NCI-H1417 treated with DMSO at 0.1 percent for 48 hours (cell line): ENCODE measurements around the gene ACSL3.
"Not testable (repeated sequence)": the region's sequence is repeated elsewhere in the genome, so short reads cannot be mapped to it uniquely, and the experiment has no call there.

Source experiments
- DNase-seq: peaks from one replicate; lab custom pipeline; 2025; lab: John Stamatoyannopoulos, UW

ACSL3 gene

GRCh38 chr2:222854773-222855700 is 5.8 kb upstream of the ACSL3 start:
- DNase-seq: no peak

DNA sequence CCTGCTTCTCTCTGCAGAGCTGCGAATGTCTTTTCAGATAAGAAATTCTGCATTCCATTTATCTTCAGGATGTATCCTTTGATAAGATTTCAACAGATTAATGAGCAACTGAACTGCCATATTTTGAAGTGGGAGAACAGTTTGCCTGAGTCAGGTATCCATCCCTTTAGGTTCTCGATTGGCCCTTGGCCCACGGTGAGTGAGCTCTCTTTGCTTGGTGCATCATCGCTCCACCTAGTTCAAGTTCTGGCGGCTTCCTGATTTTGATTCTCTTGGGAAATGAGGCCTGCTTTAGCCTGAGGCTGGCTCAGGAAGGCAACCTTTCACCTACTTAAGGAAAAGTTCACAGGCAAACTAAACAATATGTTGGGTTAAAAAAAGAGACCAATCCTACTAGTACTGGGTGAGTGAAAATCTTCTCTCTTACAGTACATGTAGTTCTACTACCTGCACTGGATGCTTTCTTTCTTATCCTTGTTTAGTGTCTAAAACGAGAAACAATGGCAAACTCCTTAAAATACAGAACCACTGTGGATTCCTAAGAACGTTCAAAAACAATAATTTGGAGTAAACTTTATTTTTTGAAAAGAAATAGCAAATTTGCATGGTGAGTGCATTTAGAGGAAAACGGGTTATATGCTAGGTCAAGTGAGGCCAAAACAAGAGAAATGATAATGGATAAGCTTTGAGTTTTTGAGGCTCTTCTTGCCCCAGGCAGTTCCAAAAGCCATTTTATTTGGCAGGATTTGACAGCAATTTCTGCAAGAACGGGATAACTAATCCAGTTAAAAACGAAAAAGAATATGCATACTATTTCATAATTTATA is 837 bp upstream of the ACSL3 start:
- DNase-seq: no peak

DNA sequence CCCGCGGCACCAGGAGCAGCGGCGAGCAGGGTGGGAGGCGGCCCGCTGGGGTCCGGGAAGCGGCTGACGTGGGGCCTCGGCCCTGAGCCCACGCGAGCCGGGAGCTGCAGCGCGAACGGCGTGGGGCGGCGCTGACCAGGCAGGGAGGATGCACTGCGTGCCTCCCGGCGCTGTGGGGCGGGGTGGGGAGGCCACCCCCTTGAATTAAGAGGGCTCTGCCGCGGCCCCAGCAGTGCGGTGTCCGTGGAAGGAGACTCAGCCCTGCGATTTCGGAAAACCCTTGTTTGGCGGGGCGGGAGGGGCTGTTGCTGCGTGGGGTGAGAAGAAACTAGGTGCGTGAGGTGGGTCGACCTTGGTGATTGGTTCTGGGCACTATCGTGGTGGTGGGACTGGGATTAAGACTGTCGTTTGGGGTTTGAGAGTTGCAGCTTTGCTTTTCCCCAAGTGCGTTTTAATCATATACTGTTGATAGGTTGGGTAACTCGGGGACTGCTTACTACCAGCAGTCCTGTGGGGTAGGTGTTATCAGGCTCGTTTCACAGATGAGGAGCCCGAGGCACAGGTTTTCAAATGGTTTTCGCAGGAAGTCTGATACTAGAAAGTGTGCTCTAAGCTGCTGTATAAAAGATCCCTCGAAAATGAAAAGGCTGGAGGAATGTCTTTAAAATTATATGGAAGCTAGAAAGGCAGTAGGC is 722 bp downstream of the ACSL3 start:
- DNase-seq: no peak

DNA sequence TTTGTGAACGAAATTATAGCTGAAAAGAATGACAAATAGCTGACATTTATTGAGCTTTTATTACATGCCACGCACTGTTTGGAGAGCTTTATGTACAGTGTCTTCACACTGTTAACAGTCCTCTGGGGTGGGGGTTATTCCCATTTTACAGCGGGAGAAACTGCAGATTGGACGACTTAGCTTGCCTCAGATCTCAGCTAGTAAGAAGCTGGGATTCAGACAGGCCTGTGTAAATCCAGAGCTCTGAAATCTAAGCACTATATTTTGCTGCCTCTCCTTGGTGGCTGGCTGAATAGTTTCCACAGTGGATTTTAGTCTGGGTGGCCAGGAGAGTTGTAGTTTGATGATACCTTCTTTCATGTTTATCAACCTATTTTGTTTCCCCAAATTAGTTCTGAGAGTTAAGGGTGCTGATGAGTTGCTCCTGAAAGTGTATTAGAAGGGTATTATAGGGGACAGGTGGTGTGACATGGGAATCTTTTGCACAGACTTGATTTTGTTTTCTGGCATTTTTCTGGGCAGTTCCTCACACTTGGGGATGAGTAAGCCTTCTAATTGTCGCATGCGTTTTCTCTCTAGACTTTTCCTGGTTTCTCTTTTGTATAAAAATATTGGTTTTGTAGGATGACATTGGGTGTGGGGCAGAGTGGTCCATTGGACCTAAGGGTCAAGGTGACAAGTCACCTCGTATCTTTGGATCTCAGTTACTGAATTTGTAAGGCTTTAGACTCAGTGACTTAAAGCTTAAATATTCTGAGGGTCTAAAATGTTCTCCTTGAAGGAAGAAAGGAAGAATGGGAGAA is 1.5 kb downstream of the ACSL3 start:
- no peak for DNase-seq

GRCh38 chr2:222862909-222863544 is 2.2 kb downstream of the ACSL3 start:
- DNase-seq: no peak

DNA sequence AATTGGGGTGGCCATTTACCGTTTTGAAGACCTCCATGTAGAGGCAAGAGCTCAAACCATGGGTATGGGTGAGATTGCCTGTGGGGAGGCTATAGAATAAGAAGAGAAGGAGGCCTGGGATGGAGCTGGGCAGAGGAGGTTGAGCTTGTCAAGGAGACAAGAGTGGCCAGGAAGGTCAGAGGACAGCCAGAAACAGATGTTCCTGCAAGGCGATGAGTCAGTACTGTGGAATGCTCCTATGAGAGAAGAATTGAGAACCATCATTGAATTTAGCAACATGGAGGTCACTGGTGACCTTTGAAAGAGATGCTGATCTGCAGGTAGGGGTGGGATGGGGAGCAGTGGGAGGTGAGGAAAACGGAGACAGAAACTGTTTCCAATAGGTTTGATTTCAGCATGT is 3.5 kb downstream of the ACSL3 start:
- DNase-seq: no peak

- no peak for DNase-seq
Observed at GRCh38 chr2:222865301-222865700, 4.5 kb downstream of the ACSL3 start.

DNA sequence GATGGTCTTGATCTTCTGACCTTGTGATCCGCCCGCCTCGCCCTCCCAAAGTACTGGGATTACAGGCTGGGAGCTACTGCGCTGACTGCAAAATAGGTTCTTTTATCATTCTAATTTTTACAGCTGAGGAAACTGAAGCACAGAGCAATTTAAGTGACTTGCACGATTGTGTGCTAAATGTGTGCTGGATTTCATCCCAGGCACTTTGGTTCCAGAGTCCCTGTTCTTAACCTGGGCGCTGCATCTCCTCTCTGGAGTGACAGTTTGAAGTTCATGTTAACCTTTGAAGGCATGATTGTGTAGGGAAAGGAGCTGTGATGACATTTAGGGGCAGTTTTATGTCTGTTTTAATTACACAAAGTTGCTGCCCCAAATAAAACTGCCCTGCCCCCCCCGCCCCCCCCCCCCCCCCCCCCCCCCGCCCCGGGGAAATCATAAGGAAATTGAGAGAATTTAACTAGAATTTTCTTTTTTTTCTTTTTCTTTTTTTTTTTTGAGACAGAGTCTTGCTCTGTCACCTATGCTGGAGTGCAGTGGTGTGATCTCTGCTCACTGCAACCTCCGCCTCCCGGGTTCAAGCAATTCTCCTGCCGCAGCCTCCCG is 5.6 kb downstream of the ACSL3 start:
- no peak for DNase-seq

DNA sequence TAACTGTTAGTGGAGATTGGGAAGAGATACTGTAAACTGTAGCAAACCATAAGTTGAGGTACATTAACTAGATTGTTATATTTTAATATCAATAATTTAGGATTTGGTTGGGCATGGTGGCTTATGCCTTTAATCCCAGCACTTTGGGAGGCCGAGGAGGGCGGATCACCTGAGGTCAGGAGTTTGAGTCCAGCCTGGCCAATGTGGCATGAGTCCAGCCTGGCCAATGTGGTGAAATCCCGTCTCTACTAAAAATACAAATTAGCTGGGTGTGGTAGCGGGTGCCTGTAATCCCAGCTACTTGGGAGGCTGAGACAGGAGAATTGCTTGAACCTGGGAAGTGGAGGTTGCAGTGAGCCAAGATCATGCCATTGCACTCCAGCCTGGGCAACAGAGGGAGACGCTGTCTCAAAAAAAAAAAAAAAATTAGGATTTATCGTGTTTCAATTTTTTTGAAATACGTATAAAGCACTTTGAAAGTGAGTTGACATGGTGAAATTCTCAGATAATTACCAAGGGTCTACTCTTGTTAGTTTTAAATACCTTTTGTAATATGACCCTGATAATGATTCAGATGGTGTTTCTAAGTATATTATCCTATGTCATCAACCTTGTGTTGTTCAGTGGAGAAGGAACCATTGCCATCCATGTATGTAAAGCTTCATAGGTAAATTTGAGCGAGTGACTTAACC is 7.9 kb downstream of the ACSL3 start:
- DNase-seq: not testable (repeated sequence)

- DNase-seq: no peak
Observed at GRCh38 chr2:222869252-222869560, 8.4 kb downstream of the ACSL3 start.

- DNase-seq: no peak
Observed at GRCh38 chr2:222871291-222871690, 10.5 kb downstream of the ACSL3 start.

- no peak for DNase-seq
Observed at GRCh38 chr2:222872551-222872950, 11.7 kb downstream of the ACSL3 start.

DNA sequence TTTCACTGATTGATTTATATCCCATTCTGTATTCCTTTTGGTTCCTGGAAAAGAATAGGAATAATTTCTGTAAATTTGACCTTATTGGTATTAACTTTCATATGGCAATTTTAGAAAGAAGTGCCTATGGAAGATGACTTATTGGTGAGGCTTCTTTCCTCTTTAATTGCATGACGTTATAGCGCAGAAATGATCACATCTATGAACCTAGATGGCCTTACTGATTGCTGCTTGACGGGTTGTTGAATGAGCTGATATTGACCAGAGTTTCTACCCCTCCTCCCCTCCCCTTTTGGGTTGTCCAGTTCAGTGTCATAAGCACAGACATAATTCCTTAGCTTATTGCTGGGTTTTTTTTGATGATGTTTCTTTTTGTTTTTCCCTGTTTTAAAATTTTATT is 14.6 kb downstream of the ACSL3 start:
- DNase-seq: no peak

DNA sequence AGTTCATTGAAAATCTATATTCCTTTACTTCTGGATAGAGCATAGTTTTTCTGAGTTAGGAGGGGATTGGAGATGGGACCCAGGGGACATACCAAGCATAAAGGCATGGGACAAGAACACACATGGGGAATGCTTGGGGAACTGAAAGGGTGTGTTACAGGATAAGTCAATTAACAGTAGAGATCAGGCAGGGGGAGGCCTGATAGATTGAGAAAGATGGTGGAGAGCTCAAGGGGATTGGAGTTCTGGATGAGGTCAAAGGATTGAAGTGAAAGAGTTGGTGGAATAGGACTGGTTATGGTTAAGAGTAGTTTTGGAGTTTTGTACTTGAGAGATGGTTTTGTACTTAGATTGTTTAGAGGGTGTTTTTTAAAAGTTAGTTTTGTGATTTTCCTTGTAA is 16.1 kb downstream of the ACSL3 start:
- DNase-seq: no peak

GRCh38 chr2:222877556-222878300 is 16.9 kb downstream of the ACSL3 start:
- DNase-seq: no peak

DNA sequence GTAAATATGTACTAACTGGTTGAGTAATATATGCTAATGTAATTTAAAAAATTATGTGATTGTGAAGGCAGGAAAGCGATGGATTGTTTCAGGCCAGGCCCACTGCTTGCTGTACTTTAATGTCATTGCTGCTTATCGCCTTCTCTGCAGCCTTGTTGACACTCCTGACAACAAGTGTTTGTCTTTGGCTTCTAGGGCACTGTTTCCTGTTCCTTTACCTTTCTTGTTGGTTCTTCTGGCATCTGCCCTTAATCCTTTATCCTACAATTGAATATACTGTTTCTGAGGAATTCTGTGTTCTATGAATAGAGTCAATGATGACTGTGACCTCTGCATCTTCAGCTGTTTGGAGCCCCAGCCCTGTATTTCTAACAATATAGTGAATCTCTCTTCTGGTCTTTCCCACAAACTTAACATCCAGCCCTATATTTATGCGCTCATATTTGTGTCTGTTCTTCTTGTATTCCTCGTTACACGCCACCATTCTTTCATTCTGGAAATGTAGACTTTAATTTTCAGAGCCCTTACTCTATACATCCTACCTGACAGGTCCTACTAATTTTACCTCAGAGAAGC is 17.6 kb downstream of the ACSL3 start:
- DNase-seq: no peak

DNA sequence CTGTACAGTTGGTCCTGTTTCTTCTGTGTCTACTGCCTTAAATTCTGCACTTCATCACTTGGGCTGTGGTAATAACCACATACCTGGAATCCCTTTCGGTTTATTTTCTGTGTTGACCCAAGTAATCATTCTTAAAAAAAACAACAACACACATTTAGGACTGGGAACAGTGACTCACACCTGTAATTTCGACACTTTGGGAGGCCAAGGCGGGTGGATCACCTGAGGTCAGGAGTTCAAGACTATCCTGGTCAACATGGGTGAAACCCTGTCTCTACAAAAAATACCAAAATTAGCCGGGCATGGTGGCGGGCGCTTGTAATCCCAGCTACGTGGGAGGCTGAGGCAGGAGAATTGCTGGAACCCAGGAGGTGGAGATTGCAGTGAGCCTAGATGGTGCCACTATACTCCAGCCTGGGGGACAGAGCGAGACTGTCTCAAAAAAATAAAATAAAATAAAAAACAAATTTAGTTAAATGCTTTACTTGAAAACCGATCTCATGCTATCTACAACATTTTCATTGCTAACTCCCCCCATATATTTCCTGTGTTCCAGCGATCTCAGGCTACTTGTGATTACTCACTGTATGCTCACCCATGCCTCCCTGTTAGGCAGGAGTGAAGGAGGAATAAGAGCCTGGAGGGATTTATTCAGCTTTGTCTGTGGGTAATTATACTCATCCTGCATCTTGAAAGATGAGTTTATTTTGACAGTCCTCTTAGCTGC is 18.2 kb downstream of the ACSL3 start:
- DNase-seq: no peak

DNA sequence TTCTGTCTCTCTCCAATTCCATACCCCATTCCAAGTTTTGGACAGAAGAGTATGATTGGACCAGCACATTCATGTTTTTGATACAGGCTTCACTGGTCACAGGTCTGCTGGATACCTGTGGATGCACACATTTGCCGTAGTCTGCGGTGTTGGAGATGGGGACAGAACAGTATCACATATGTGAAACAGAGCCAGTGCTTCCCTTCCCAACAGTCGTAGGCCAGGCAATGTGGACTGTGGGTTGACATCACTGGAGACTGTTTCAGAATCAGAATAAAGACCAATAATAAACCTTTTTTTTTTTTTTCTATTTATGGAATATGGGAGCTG is 18.7 kb downstream of the ACSL3 start:
- no peak for DNase-seq

DNA sequence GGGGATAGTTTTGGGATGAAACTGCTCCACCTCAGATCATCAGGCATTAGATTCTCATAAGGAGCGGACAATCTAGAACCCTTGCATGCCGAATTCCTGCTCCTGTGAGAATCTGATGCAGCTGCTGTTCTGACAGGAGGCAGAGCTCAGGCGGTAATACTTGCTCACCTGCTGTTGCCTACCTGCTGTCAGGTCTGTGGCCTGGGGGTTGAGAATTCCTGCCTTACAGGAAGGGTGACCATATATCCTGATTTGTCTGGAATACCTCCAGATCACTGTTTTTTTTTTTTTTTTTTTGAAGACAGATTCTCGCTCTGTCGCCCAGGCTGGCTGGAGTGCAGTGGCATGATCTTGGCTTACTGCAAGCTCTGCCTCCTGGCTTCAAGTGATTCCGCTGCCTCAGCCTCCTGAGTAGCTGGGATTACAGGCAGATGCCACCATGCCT is 21.7 kb downstream of the ACSL3 start:
- DNase-seq: no peak
